ENCODE results near the gene HIBCH. TPM values are rescaled to one million over a fixed set of nuclear protein-coding genes. Genes with fewer than 3 reads are reported as not detected.
A peak's percentile ranks its signal among the peaks of the same experiment; 100 is the strongest.

The HIBCH gene
- total and polyA plus RNA-seq, 3 donors from 2014 or later = 44.1 to 67.0 (median 46.1) TPM

DNA sequence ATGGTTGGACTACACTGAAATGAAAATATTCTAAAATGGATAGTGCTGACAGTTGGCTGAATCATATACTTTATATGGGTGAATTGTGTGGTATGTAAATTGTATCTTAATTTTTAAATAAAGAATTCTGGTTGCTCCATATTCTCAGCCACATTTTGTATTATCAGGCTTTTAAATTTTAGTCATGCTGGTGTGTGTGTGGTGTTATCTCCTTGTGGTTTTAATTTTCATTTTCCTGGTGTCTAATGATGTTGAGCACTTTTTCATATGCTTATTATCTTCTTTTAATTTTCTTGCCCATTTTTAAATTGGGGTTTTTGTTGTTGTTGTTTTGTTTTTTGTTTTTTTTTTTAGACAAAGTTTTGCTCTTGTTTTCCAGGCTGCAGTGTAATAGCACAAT is 3.8 kb upstream of the HIBCH start:
- H3K4me3 ChIP-seq = no peak overlapping the region
- no peaks in the 10 kb centered on the region for H3K27me3 ChIP-seq
- H3K36me3 ChIP-seq (ENCODE audit: low read depth, missing control alignments) = no peaks in the 10 kb centered on the region
- peaks cover 8% of the 10 kb centered on the region for H3K4me1 ChIP-seq
- no peak for TF ChIP-seq POLR2A (IDR thresholded peaks at IDR 0.05)
- TF ChIP-seq, protein P1, sequence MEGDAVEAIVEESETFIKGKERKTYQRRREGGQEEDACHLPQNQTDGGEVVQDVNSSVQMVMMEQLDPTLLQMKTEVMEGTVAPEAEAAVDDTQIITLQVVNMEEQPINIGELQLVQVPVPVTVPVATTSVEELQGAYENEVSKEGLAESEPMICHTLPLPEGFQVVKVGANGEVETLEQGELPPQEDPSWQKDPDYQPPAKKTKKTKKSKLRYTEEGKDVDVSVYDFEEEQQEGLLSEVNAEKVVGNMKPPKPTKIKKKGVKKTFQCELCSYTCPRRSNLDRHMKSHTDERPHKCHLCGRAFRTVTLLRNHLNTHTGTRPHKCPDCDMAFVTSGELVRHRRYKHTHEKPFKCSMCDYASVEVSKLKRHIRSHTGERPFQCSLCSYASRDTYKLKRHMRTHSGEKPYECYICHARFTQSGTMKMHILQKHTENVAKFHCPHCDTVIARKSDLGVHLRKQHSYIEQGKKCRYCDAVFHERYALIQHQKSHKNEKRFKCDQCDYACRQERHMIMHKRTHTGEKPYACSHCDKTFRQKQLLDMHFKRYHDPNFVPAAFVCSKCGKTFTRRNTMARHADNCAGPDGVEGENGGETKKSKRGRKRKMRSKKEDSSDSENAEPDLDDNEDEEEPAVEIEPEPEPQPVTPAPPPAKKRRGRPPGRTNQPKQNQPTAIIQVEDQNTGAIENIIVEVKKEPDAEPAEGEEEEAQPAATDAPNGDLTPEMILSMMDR (IDR thresholded peaks at IDR 0.05) = no peak
- DNase-seq = no peak
- no peaks in the 10 kb centered on the region for H3K9me3 ChIP-seq
- H3K27ac ChIP-seq = no peak overlapping the region
- intact Hi-C loops (cut with DNase I; ENCODE audit: low total_unique reads) = no loop called here

GRCh38 chr2:190320696-190321095 is 1.1 kb upstream of the HIBCH start:
- no peaks in the 10 kb centered on the region for H3K27me3 ChIP-seq
- TF ChIP-seq, protein P1 (IDR thresholded peaks at IDR 0.05) = no peak
- no peak for TF ChIP-seq POLR2A (IDR thresholded peaks at IDR 0.05)
- no peaks in the 10 kb centered on the region for H3K36me3 ChIP-seq (ENCODE audit: low read depth, missing control alignments)
- peak overlapping the region in 1 of 2 donors; percentile 96 for H3K27ac ChIP-seq
- DNase-seq = no peak
- peaks cover 13% of the 10 kb centered on the region for H3K4me1 ChIP-seq
- no peak overlapping the region for H3K4me3 ChIP-seq
- intact Hi-C loops (cut with DNase I; ENCODE audit: low total_unique reads) = no loop called here
- WGBS, 2 donors = 65 to 72% methylated on average over 4 of the region's 4 CpGs
- H3K9me3 ChIP-seq = no peaks in the 10 kb centered on the region

DNA sequence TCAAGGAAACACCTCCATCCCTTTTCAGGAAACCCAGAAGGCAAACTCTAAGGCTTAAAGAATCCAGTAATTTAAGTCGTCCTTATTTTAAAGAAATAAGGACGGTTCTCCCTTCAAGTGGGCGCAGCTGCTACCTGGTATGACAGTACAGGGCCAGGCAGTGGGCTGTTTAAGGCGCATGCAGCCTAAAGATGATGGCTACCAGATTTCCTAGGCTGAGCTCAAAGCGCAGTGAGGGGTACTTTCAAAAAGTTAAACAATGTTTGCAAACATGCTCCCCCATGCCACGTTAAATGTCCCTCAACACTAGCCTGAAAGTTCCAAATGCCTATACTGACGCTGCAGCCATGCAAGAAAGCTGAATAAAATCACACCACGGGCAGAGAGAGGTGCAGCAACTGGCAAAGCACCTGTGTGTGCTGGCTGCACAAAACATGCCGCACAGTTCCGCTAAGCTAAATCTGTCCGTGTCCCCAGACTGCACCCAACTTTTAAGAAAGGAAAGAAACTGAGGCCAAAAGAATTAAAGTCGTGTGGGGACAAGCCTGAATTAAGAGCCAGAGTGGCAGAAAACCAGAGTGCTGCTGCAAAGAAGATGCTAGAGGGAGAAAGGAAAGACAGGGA is 583 bp downstream of the HIBCH start:
- Histone ChIP-seq H3K36me3 (ENCODE audit: low read depth, missing control alignments) (no peaks in the 10 kb centered on the region), H3K27me3 (no peaks in the 10 kb centered on the region), H3K27ac (peak overlapping the region; percentile 90 to 96), H3K4me1 (peaks cover 13% of the 10 kb centered on the region), H3K4me3 (peak overlapping the region; percentile 70 to 77), H3K9me3 (no peaks in the 10 kb centered on the region)
- intact Hi-C loops (cut with DNase I; ENCODE audit: low total_unique reads) = no loop called here
- TF ChIP-seq, protein P1 (IDR thresholded peaks at IDR 0.05) = no peak
- TF ChIP-seq POLR2A (IDR thresholded peaks at IDR 0.05) = no peak
- DNase-seq = peak; percentile 39
- 1 to 2% methylated on average over 12 of the region's 12 CpGs for WGBS, 2 donors

DNA sequence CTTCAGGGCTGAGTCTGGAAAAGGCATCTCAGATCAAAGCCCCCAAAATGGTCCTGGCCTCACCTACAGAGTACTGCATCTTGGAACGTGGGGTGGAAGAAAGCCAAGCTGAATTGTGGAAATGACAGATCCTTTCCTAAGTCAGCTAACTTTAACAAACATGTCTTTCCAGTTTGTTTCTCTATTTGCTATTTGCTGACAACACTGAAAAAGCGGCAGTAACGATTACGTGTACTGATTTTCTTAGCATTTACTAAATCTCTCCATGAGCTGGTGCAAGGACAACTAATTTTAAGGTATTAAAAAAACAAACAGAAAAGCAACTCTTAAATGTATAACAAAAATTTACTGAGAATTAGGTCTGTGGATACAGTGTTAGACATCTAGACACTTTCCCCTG is 1.1 kb downstream of the HIBCH start:
- intact Hi-C loops (cut with DNase I; ENCODE audit: low total_unique reads) = no loop called here
- WGBS, 2 donors = 15 to 26% methylated on average over 4 of the region's 4 CpGs
- no peaks in the 10 kb centered on the region for H3K36me3 ChIP-seq (ENCODE audit: low read depth, missing control alignments)
- peaks cover 13% of the 10 kb centered on the region for H3K4me1 ChIP-seq
- TF ChIP-seq, protein P1 (IDR thresholded peaks at IDR 0.05) = no peak
- TF ChIP-seq POLR2A (IDR thresholded peaks at IDR 0.05) = no peak
- no peak for DNase-seq
- no peaks in the 10 kb centered on the region for H3K27me3 ChIP-seq
- H3K4me3 ChIP-seq = peak overlapping the region; percentile 70 to 77
- H3K9me3 ChIP-seq = no peaks in the 10 kb centered on the region
- H3K27ac ChIP-seq = peak overlapping the region; percentile 90 to 96

GRCh38 chr2:190315273-190315672 is 4.4 kb downstream of the HIBCH start:
- 93 to 94% methylated on average over 2 of the region's 2 CpGs for WGBS, 2 donors
- Histone ChIP-seq H3K27me3 (no peaks in the 10 kb centered on the region), H3K36me3 (ENCODE audit: low read depth, missing control alignments) (no peaks in the 10 kb centered on the region), H3K4me3 (no peak overlapping the region), H3K4me1 (peaks cover 13% of the 10 kb centered on the region), H3K9me3 (no peaks in the 10 kb centered on the region), H3K27ac (no peak overlapping the region)
- intact Hi-C loops (cut with DNase I; ENCODE audit: low total_unique reads) = no loop called here
- DNase-seq = no peak
- TF ChIP-seq, protein P1 (IDR thresholded peaks at IDR 0.05) = no peak
- no peak for TF ChIP-seq POLR2A (IDR thresholded peaks at IDR 0.05)

Data from testis (tissue), 3 donors.